ENCODE data around the gene ABTB2.

The ABTB2 gene

DNA sequence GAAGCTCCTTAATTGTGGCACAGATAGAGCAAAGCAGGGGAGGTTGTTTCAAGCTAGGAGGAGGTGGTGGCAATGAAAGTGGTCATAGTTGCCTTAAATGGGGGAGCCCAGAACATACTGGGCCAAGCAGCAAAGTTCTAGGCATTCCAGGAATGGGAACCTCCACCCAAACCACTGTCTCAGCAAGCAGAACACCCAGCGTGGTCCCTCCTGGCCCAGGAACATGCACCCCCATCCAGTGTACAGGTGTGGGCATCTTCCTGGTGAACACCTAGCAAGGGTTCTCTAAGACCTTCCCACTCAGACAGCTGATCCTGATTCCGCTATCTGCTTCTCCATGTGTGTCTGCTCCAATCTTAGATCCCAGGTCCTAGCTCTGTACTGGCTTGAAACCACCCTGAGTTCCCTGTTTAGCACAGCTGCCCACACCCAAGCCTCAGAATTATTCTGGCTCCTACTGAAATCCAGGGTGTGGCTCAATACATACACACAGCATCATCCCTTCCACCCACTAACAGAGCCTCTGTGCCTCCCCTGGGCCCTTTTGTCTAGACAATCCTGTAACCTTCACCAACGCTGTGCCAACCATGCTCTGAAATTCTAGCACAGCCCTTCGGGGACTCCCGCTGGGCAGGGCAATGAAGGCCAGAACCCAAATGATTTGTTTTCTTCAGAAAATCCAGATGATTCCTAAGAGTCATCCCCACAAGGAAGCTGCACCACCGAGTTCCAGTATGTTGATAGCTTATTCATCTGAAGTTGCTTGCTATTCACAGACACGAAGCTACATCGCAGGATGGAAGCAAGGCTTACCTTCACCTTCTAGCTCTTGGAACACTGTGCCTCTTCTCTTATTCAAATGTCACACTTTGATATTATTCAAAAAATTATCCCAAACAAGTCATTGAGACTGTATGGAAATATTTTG is 76.6 kb downstream of the ABTB2 start:
- DNase-seq: no peak

DNA sequence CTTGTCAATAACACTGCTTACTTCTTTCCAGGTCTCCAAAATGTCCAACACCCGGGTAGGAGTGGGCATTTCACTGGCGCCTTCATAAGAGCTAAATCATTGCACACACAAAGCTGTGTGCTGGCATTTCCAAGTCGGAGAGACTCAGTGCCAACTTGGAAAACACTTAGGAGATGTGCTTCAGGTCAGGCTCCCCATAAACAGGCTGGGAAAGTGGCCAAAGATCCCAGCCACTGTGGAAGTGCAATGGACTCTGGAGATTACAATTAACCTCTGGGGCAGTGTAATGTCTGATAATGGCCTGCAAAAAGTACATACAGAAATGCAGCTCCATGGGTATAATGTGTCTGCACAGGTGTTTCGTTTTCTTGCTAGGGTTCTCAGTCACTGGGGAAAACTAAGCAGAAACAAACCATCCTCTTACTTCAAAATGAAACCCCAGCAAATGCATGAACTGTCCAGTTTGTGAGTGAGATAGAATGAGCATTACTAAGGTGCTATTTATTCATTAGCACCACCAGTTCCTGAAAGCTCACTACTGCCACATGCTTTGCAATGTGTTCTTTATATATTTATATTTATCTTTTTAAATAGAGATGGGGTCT is 79.0 kb downstream of the ABTB2 start:
- DNase-seq: no peak

DNA sequence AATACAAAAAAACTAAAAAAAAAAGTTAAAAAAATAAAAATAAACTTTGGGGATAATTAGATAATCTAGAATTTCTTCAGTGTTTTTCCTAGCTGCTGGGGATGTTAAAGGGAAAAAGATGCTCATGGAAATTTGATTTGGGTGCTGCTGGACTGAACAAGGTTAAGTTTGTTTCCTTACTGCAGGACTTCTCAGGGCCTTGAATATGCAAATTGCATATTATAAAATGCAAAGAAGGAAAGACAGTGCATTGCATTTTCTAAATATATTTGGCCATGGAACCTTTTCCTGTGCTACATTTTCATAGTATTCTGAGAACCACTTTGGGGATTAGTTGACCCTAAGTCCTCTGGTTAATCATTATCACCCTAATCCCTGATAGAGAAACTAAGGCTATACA is 79.6 kb downstream of the ABTB2 start:
- DNase-seq: no peak

DNA sequence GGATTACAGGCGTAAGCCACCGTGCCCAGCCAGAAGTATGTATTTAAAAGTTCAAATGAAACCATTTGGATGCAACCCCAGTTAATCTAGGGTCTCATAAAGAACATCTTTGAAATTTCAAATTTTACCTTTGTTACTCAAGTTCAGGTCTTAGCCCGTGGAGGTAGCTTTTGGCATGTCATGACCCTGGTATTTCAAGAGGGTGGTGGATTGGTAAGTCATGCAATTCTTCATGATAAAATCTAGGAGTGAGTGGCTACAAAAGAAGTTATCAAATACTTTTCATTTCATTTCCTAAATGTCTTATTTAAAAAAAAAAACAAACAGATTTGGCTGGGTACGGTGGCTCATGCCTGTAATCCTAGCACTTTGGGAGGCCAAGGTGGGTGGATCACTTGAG is 80.6 kb downstream of the ABTB2 start:
- DNase-seq: no peak

DNA sequence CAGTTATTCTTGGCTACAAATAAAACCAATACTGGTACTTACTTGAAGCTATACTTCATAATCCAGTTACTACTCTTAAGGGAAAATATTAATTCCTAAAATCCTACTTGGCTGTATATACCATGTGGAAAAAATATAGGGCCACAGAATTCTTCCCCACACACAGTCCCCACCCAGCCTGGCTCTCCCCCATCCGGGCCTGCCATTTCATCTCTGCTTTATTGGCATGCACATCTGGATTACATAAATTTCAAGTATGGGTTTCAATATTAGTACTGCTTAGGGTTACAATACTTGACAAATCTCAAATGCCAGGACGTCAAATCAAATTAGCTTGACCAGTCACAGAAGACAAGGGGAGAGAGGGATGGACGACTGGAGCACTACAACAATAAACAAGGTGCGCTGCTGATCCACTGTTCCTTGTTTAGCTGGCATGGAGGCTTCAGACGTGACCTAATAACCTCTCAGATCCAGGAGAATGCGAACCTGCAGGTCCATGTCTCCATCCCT is 81.4 kb downstream of the ABTB2 start:
- DNase-seq: no peak

DNA sequence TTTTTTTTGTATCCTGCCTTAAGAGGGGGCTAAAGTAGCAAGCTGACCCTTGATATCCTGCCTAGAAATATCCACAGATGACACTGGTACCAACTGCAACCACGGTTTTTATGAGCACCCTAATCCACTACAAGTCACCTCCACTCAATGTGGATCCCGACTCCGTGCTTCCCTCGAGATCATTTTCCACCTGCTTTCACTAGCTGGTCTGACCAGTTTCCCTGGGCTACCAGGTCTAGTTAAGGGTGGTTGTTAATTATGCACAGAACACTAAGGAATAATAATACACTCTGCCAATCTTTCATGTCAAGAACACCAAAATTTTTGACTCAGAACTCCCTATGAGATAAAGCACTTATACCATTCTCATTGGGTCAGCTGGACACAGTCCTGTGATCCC is 82.3 kb downstream of the ABTB2 start:
- DNase-seq: no peak

DNA sequence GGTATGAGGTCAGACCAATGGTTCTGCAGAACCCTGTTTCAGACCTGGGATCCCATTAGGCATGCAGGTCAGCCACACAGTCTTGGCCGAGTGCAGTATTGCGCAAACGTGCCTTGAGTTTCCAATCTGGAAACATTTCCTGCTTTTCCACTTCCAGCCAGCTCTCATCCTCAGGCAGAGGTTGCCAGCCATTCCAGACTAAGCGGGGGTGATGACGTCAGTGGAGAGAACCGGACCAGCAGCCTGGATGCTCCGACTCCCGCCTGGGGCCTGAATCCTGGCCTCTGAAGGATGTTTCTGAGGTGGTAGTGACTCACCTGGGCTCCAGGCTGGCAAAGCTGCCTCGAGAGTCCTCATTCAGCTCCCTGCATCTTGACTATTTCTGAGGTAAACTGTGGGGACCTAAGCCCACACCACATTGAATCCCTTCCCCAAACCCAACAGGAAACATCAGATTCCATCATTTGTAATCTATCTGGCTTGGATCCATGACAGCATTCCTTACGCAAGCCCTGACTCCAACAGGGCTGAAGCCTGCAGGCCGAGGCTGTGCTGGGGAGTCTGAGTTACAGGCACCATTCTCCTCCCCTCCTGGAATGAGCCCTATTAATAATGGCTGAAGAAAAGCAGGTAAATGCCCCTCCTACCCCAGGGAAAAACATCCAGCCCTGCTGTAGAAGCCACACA is 83.0 kb downstream of the ABTB2 start:
- no peak for DNase-seq

DNA sequence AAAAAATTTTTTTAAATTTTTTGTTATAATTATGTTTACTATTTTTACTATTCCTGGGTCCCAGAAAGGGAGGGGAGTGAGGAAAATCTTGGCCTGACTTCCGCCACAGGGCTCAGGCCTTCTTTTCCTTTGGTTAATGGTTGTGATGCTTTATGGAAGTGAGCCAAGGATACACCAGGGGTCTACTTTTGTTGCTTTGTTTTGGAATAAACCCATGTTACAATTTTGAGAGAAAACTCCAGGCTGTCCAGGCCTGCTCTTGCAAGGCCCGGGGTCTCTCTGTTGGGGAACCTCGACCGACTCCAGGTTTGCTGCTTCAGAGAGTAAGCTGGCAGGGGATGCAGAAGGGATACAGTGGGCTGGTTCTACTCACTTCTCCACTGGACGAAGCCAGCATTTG is 84.7 kb downstream of the ABTB2 start:
- no peak for DNase-seq

DNA sequence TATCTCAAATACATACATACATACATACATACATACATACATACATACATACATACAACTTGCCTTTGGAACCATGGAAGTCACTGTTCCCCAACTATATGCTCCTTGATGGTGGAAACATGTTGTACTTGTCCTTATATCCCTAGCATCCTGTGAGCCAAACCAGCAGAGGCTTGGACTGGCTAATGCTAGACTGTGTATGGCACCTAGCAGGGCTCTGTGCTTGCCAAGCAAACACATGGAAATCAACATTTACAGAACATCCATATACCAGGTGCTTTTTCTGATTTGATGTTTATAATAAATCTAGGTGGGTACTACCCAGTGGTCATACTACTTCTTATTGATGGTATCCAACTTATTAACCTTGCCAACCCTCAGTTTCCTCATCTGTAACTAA is 86.1 kb downstream of the ABTB2 start:
- DNase-seq: no peak

DNA sequence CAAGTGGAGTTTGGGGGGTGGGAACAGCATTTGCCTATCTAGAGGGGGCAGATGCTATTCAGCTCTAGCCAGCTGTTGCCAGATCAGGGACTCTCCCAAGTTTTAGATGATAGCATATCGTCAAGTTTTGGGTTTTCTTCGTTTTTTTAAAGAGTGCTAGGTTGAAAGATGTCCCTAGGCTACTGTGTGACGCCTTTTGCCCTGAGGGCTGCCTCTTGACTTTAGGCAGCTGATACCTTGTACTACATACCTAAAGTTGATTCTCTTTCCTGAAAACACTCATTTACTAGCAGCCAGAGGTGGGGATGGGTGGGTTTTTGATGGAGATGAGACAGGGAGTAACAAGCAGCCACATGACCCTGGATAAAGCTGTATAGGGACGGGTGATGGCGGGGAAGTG is 87.1 kb downstream of the ABTB2 start:
- DNase-seq: no peak

DNA sequence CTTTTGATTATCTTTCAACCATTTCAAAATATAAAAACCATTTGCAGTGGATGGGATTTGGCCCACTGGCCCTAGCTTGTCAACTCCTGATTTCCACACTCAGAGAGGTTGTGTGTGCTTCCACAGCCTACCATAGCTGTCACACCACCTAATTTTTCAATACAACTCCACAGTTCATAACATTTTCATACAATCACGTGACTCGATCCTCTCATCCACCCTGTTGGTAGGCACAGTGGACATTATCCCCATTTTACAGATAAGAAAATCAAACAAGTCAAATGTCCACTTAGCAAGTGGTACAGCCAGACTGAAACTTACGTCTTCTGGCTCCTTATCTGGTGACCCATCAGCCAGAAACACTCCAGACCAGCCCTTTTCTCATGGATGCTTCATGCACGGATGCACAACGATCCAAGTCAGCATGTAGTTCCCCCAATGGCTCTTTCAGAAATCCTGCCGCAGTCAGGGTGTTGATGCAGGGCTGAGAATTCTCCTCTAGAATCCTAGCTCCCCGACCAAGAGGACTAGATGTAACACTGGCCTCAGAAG is 88.0 kb downstream of the ABTB2 start:
- no peak for DNase-seq

DNA sequence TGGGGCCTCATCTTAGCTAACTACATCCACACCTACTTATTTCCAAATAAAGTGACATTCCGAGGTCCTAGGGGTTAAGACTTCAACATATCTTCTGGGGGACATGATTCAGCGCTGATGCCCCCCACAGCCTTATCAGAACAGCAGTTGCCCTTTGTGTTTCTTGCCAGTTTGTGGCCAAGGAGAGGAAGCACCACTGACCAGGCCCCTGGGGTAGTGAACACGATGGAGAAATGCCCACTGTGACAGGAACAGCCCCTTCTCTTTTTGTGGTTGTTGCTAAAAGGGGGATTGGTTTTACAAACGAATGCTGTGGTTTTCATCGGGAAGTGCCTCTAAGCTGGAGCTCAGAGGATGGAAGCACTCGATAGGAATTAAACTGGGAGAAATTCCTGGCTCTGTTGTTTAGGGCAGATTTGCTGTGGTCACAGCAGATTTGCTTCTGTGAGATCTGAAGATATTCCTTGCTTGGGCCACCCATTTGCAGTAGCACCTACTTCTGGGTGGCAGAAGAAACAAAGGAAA is 88.8 kb downstream of the ABTB2 start:
- no peak for DNase-seq

DNA sequence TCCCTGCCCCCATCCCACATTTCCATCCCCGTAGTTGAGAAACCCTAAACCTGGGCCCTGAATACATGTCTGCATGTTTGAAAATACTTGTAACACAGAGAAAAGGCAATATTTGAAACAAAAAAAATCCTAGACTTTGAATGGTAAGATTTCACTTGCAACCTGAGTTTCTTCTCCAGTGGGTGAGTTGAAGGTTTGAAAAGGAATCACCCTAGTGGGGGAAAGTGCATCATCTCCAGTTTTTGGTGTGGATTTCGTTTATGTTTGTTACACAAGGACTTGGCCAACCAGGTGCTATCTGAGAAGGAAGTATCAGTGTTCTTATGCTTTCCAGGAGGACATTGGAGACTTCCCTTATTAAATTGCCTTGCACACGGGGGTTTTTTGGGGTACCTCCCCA is 90.4 kb downstream of the ABTB2 start:
- no peak for DNase-seq

DNA sequence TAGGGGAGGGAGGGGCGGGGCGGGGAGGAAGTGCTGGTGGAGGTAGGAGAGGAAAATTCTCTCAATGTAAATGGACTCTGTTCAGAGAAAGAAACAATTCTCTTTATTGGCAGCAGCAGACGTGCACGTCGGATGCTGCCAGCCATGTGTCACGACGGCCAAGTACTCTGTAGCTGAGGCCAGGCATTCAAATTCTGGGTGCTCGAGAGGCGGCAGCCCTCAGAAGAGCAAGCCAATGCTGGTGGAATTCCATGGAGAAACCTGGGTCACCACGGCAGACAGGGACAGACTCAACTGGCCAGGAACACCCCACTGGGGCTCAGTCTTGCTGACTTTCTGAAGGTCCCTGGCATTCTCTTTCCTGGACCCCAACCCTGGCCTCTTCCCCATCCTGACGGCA is 90.8 kb downstream of the ABTB2 start:
- DNase-seq: no peak

DNA sequence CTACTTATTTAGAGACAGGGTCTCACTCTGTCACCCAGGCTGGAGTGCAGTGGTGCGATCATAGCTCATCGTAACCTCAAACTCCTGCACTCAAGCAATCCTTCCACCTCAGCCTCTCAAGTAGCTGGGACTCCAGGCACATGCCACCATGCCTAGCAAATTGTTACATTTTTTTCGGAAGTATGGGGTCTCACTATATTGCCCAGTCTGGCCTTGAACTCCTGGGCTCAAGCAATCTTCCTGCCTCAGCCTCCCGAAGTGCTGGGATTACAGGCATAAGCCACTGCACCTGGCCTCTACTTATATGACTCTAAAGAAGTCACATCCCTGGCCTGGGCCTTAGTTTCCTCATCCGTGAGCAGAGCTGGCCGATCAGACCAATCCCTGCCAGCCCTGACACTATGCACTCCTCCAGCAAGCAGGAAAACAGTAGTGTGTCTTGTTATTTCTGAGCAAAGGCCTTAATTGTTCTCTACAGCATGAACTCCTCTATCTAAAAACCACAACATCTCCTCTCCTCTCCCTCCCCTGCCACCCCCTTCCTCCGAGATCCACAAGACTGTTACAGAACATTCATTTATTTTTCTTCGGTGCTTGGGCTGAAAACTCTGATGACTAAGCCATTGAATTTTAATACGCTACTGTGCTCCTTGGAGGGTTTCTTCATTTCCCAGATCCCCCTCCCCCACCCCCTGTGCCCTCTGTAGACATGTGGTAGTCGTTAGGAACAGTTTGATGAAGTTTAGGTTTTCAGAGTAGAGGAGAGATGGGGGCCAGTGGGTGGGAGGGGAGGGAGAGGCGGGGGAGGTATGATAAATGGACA is 91.5 kb downstream of the ABTB2 start:
- no peak for DNase-seq

DNA sequence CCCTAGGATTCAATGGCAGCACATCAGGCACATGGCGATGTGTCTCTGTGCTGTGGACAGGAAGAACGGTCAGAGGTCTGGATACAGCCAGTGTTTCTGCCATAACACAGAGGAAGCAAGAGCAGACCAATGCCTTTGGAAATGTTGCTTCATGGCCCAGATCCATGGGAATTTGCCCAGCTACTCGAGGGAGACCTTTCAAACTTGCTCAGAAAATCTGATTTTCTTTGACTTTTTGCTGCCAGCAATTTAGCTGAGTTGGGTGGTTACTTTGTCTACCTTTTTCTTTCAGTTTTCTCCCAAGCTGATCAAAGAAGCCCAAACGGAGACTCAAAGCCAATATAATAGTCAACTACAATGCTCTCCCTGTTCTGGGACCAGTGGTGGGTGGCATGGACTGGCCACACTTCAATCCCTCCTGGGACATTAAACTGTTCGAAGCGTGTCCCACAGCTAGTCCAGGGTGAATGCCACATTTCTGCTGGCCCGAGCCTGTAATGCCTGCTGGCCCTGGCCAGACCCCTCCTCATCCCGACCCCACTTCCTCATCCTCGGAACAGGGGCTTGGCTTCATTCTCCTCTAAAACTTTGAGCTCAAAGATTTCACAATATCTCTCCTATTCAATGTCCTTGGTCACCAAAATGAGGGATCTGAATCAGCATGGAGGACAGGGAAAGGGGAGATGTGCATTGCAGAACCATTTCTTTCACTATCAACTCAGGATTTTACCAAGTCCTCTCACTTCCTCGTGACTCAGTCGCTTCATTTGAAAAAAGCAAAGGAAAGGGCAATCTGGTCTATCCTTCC is 93.3 kb downstream of the ABTB2 start:
- DNase-seq: no peak

DNA sequence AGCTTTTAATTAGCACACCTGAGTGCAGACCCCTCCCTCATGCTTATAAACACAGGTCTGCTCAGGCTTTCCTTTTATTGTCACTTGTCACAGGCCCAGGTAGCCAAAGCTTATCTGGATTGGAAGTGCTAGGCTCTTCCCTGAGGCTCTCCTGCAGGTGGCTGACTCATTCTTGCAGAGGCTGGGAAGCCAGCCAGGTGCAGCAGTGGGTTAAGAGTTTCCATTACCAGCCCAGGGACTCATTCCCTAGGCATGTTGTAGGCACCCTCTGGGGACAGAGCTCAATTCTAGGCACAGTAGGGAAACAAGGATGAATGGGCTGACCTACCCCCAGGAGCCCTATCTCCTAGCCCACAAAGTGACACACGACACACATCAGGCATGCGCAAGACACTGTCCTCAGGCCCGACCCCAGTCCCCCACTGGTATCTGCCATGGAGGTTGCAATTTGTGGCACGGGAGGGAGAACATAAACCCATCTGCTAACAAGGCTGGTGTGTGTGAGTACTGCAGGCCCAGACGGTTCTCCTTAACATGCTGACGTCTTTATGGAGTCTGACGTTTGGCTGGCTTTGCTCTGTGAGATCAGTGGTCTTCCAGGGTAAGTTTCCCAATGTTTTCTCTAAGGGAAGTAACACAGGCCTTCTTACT is 94.2 kb downstream of the ABTB2 start:
- peak; percentile 39 for DNase-seq

DNA sequence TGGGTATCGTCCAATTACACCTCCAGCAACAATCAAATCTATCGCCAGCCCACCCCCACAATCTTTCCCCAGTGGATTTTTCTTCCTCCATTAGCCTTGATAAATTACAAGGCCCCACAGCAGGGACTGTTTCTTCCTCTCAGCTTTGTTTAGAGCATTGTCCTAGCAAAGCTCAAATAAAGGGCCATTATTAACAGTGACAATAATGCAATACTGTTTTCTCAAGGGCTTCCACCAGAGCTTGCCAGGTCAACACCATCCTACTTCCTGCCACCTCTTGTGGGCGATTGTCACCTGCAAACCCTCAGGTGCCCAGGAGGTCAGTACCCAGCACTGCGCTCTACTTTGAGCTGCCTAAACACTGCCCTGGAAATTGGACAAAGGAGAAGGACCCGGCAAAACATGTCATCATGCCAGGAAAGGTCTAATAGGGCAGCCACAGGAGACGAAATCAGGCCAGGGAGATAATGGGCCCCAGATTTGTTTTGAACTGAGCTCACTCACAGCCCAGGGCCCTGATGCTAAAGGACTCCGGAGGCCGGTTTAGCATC is 95.2 kb downstream of the ABTB2 start:
- no peak for DNase-seq

DNA sequence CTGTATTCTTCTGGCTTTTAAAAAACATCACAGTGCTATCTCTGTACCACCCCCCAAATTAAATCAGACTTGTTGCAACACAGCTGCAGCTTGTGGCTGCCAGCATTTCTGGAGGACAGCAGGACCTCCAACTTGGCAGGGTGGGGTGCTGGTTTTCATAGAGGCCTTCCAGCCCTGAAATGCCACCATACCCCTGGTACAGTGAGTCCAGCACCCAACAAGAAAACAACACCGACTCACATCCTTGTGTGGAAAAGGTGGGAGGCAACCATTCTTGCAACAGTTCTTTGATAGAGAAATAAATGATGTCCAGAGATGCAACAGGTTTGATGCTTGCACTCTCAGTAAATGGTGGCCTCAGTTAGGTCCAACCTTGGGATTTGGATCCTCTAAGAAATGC is 96.0 kb downstream of the ABTB2 start:
- DNase-seq: no peak

DNA sequence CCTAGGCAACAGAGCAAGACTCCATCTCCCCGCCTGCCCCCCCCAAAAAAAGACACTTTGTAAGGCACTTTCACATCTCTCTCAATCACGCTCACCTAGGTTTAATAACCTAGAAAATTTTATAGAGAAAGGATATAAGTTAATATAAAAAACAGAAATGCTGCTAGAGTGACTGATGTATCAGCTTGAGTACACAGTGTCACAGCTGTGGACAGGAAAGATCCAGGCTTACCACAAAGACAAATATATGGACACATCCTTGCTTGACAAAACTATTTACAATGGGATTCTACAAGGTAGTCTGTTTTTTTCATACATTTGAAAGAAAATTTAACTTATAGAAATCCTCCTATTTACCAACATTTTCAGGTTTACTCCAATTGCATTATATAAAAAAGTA is 96.7 kb downstream of the ABTB2 start:
- no peak for DNase-seq

Measured in NCI-H2107 (cell line).